Measurements from ENCODE around the gene EPHA6. TPM values are rescaled to one million over a fixed set of nuclear protein-coding genes. Genes with fewer than 3 reads are reported as not detected.

The EPHA6 gene
- polyA plus RNA-seq, 2 of the 4 experiments (the other 2 are of a cell fraction) = 0.08 TPM

GRCh38 chr3:97698691-97699090, 884.3 kb downstream of the EPHA6 start (continued):
- no peak for TF ChIP-seq RCOR1 (IDR thresholded peaks at IDR 0.05; ENCODE audit: low read depth, low read length)
- TF ChIP-seq HOXB5 (CRISPR knock-in tag; IDR thresholded peaks at IDR 0.05) = no peak
- TF ChIP-seq PBX3 (IDR thresholded peaks at IDR 0.05) = no peak
- no peak for TF ChIP-seq HOXA7 (CRISPR knock-in tag; IDR thresholded peaks at IDR 0.05)
- no peak for TF ChIP-seq NFE2L2 (conservative IDR thresholded peaks at IDR 0.05; ENCODE audit: low read length)
- TF ChIP-seq SREBF2 (IDR thresholded peaks at IDR 0.05) = no peak
- no peak for TF ChIP-seq HOXB13 (CRISPR knock-in tag; IDR thresholded peaks at IDR 0.05; ENCODE audit: low read depth)
- TF ChIP-seq, protein P1, sequence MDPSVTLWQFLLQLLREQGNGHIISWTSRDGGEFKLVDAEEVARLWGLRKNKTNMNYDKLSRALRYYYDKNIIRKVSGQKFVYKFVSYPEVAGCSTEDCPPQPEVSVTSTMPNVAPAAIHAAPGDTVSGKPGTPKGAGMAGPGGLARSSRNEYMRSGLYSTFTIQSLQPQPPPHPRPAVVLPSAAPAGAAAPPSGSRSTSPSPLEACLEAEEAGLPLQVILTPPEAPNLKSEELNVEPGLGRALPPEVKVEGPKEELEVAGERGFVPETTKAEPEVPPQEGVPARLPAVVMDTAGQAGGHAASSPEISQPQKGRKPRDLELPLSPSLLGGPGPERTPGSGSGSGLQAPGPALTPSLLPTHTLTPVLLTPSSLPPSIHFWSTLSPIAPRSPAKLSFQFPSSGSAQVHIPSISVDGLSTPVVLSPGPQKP (IDR thresholded peaks at IDR 0.05; ENCODE audit: low read depth, low read length) = no peak

- 38% methylated on average over 2 of the region's 2 CpGs for WGBS (ENCODE audit: missing lambda C conversion rate)
- ATAC-seq = no peak
- no peak for FAIRE-seq
Measured at GRCh38 chr3:97699889-97700288, 885.5 kb downstream of the EPHA6 start.

GRCh38 chr3:97705764-97706163, 891.4 kb downstream of the EPHA6 start:
- WGBS (ENCODE audit: missing lambda C conversion rate) = 43% methylated on average over 2 of the region's 2 CpGs
- no peak overlapping the region for H3K4me3 ChIP-seq
- no peak for TF ChIP-seq HEYL (CRISPR knock-in tag; IDR thresholded peaks at IDR 0.05)
- TF ChIP-seq REST (IDR thresholded peaks at IDR 0.05) = no peak
- TF ChIP-seq TP53 (CRISPR knock-in tag; IDR thresholded peaks at IDR 0.05) = no peak
- TF ChIP-seq CTCF (IDR thresholded peaks at IDR 0.05) = no peak
- TF ChIP-seq KDM1A (IDR thresholded peaks at IDR 0.05; ENCODE audit: low read depth) = no peak
- no peak for TF ChIP-seq ZFP36 (IDR thresholded peaks at IDR 0.05; ENCODE audit: borderline replicate concordance, partially characterized antibody)
- no peak for TF ChIP-seq RAD21 (conservative IDR thresholded peaks at IDR 0.05 in 1 of 2, IDR thresholded peaks at IDR 0.05 in 1 of 2)
- no peak for TF ChIP-seq ZNF302 (CRISPR knock-in tag; IDR thresholded peaks at IDR 0.05)
- TF ChIP-seq USF2 (IDR thresholded peaks at IDR 0.05) = no peak
- TF ChIP-seq PBX3 (IDR thresholded peaks at IDR 0.05) = no peak
- TF ChIP-seq, protein P2, sequence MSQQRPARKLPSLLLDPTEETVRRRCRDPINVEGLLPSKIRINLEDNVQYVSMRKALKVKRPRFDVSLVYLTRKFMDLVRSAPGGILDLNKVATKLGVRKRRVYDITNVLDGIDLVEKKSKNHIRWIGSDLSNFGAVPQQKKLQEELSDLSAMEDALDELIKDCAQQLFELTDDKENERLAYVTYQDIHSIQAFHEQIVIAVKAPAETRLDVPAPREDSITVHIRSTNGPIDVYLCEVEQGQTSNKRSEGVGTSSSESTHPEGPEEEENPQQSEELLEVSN (IDR thresholded peaks at IDR 0.05; ENCODE audit: borderline replicate concordance, low read depth) = no peak
- TF ChIP-seq RCOR1 (IDR thresholded peaks at IDR 0.05; ENCODE audit: low read depth, low read length) = no peak
- no peak overlapping the region for H3K27ac ChIP-seq
- H3K4me2 ChIP-seq = no peak overlapping the region
- ChIA-PET CTCF (no interaction called here), POLR2A (no interaction called here)
- FAIRE-seq (no peak), ATAC-seq (no peak), DNase-seq (ENCODE audit: low read depth in 1 of 2, low spot score in 1 of 2) (no peak)
- H3K9me3 ChIP-seq = no peaks in the 10 kb centered on the region
- H3K4me1 ChIP-seq = no peaks in the 10 kb centered on the region

More at GRCh38 chr3:97699889-97700288, 885.5 kb downstream of the EPHA6 start:
- POLR2A ChIA-PET = no interaction called here
- Histone ChIP-seq H3K4me3 (no peak overlapping the region), H3K9me3 (no peaks in the 10 kb centered on the region), H3K27ac (no peak overlapping the region), H3K4me2 (no peak overlapping the region), H3K4me1 (no peaks in the 10 kb centered on the region)
- TF ChIP-seq BHLHE40 (IDR thresholded peaks at IDR 0.05; ENCODE audit: low read depth, low read length) (no peak), CHD4 (IDR thresholded peaks at IDR 0.05; ENCODE audit: borderline replicate concordance) (no peak), ESRRA (IDR thresholded peaks at IDR 0.05; ENCODE audit: borderline replicate concordance, low read length) (no peak), HEYL (CRISPR knock-in tag; IDR thresholded peaks at IDR 0.05) (no peak), SMC3 (IDR thresholded peaks at IDR 0.05) (no peak), JUNB (IDR thresholded peaks at IDR 0.05) (no peak), EHMT2 (IDR thresholded peaks at IDR 0.05; ENCODE audit: low read depth) (no peak), PHF8 (IDR thresholded peaks at IDR 0.05; ENCODE audit: borderline replicate concordance, low read depth) (no peak), RAD21 (conservative IDR thresholded peaks at IDR 0.05 in 1 of 2, IDR thresholded peaks at IDR 0.05 in 1 of 2) (no peak)
- no peak for DNase-seq (ENCODE audit: low read depth in 1 of 2, low spot score in 1 of 2)
- CTCF ChIA-PET = interaction anchor here (0.6 kb wide), 1 partner anchor 463 kb away, joined by 3 read pairs; no protein-coding TSS in a partner anchor

All from A549 (cell line).